Muscle of arm (tissue), 12 donors: ENCODE data around the gene RPL19. TPM values are rescaled to one million over a fixed set of nuclear protein-coding genes. Genes with fewer than 3 reads are reported as not detected.
"Not testable (repeated sequence)": the region's sequence is repeated elsewhere in the genome, so short reads cannot be mapped to it uniquely, and the experiment has no call there.

Experiments used
- DNase-seq: peaks from one replicate; pipeline ENCODE4 v3.0.0-alpha.2; 2013
- polyA plus RNA-seq, 12 donors: library from polyadenylated mRNA; unstranded; fragments of 120-200 nt; gene quantifications; one replicate each; pipeline ENCODE4 v1.2.1, GENCODE V29; 2013; ENCODE audit not compliant: insufficient read length in 12 of 12

The RPL19 gene
- polyA plus RNA-seq, 12 donors = 1,378 to 2,677 (median 2,441) TPM; not detected in 1

DNA sequence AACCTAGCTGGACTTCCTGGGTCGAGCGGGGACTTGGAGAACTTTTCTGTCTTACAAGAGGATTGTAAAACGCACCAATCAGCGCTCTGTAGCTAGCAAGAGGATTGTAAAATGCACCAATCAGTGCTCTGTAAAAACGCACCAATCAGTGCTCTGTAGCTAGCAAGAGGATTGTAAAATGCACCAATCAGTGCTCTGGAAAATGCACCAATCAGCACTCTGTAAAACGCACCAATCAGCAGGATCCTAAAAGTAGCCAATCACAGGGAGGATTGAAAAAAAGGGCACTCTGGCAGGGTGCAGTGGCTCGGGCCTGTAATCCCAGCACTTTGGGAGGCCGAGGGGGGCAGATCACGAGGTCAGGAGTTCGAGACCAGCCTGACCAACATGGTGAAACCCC, 31.6 kb upstream of the RPL19 start:
- DNase-seq = not testable (repeated sequence)

- no peak for DNase-seq
Measured at GRCh38 chr17:39169101-39169500, 31.0 kb upstream of the RPL19 start.

- no peak for DNase-seq
Measured at GRCh38 chr17:39169518-39169917, 30.6 kb upstream of the RPL19 start.

DNA sequence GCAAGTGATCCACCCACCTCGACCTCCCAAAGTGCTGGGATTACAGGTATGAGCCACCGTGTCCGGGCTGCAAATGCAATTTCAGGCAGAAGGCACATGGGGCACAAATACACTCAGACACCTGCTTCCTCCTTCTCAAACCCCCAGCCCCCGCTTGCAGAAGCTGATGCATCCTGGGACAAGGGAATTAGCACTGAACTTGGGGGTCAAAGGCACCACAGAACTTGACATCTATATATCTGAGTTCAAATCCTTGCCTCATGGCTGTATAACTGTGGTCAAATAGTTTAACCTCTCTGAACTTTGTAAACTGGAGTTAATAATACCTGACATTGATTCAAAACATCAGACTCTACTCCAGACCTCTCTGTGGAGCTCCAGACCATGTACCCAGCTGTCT, 30.0 kb upstream of the RPL19 start:
- no peak for DNase-seq

DNA sequence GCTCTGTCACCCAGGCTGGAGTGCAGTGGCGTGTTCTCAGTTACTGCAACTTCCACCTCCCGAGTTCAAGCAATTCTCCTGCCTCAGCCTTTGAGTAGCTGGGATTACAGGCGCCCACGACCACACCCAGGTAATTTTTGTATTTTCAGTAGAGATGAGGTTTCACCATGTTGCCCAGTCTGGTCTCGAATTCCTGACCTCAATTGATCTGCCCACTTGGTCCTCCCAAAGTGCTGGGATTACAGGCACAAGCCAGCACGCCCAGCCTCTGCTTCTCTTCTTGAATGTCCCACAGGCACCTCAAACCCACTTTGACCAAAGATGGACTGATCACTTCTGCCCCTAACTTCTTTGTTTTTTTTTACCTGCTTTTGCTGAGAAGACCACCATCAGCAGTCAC, 29.5 kb upstream of the RPL19 start:
- DNase-seq = no peak

GRCh38 chr17:39171933-39172332, 28.1 kb upstream of the RPL19 start:
- no peak for DNase-seq

- no peak for DNase-seq
Measured at GRCh38 chr17:39173080-39173479, 27.0 kb upstream of the RPL19 start.

DNA sequence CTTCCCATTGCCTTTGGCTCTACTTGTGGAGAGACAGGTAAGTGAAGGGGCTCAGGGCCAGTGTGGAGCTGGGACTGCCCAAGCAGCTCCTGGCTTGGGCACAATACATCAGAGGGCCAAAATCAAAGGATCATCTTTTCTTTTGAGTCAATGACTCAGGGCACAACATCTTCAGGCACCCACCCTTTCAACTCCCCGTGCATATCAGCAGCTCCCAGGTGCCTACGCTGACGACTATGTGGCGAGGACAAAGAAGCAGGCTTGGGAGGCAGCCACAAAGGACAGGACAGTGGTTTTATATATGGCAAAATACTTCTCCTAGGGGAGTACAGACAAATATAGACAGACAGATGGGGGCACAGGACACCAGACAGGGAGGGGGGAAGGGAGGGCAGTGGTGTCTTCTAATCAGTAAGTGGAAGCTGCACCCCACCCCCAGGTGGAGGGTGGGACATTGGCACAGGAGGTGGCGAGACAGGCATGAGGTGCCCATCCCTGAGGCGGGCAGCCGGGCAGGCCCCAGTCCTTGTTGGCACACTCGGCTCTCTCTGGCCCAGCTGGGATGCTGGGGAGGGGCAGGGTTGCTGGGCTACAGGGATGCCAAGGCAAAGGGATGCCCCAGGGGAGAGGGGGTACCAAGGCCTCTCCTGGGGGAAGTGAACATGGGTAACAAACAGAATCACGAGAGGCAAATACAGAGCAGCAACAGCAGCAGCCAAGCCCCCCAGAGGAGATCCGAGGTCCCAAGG, 26.4 kb upstream of the RPL19 start:
- no peak for DNase-seq

DNA sequence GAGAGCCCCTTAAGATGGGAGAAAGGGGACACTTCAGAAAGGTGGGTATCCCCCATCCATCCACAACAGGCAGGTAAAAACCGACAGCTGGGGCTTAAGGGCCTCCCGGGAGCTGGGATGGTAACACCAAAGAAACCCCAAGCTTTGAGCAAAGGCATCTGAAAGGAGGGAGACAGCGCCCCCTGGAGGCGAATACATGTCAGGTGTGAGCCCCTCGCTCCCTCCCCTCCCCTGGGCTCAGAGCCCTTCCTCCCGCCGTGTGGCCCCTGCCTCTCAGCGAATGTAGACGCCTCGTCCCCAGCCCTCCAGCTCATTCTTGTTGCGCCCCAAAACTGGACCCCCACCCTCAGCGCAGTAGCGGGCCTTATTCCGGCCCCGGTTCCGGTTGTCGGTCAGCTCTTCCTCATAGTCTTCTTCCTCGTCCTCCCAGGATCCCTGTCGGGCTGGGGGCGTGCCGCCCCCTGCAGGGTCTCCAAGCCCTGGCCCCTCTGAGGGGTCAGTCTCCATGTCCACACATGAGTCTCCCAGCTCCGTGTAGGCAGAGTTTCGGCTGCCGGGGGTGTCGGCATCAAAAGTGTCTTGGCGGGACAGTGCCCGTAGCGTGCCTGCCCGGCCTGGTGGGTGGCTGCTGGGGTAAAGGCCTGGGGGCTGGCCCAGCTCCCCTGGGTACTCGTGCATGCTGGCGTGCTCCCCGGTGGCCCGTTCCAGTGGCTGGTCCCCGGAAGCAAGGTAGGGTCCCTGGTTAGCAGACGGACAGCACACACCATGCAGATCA, 25.0 kb upstream of the RPL19 start:
- DNase-seq = peak; percentile 75

GRCh38 chr17:39175695-39176093, 24.4 kb upstream of the RPL19 start:
- DNase-seq = no peak

GRCh38 chr17:39177256-39177655, 22.8 kb upstream of the RPL19 start:
- DNase-seq = no peak

DNA sequence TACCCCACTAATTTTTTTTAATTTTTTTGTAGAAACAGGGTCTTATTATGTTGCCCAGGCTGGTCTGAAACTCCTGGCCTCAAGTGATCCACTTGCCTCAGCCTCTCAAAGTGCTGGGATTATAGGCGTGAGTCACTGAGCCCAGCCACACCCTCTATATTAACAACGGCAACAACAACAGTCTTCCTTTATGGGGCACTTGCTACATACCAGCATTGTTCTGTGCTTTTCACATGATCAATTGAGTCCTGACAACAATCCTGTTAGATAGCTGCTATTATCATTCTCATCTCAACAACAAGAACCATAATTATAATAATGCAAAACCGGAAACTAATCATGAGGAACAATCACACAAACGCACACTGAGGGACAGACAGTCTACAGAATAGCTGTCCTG, 21.5 kb upstream of the RPL19 start:
- DNase-seq = no peak

DNA sequence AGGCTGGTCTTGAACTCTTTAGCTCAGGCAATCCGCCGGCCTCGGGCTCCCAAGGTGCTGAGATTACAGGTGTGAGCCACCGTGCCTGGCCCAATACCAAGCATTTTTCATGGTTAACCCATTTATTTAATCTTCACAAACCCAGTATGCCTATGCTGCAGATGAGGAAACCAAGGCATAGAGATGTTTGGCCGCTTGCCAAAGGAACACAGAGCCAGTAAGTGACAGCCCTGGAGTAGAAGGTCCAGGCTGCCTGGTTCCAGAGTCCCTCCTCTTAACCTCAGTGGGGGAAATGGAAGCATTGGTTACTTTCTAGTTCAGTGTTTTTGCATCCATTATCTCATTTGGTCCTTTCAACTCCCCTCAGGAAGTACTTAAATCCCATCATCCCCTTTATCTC, 18.8 kb upstream of the RPL19 start:
- no peak for DNase-seq

DNA sequence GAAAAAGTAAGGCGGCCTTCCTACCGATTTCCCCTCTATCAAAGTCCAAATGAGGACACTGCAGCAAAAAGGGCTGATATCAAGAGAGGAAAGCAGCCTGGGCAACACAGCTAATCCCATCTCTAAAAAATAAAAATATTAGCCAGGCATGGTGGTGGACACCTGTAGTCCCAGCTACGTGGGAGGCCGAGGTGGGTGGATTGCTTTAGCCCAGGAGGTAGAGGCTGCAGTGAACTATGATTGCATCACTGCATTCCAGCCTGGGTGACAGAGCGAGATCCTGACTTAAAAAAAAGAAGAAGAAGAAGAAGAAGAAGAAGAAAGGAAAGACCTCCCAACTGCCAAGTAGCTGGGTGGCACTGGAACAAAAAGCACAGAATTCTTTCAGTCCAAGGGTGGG, 17.0 kb upstream of the RPL19 start:
- no peak for DNase-seq

DNA sequence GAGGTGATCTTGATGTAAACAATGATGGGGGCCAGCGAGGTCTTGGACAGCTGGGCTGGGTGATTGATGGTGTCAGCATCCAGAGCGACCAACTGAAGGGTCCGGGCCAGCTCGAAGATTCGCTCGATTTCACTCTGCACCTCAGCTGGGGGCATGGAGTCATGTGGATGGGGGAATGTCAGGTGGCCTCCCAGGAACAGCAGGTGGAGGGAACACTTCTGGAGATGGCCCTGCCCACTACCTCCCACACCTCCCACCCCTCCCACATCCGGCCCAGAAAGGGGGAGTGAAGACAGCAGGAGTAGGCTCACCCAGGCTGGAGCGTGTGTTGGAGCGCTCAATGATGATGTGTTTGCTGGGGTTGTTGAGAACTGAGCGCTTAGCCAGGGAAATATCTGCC, 16.4 kb upstream of the RPL19 start:
- no peak for DNase-seq

DNA sequence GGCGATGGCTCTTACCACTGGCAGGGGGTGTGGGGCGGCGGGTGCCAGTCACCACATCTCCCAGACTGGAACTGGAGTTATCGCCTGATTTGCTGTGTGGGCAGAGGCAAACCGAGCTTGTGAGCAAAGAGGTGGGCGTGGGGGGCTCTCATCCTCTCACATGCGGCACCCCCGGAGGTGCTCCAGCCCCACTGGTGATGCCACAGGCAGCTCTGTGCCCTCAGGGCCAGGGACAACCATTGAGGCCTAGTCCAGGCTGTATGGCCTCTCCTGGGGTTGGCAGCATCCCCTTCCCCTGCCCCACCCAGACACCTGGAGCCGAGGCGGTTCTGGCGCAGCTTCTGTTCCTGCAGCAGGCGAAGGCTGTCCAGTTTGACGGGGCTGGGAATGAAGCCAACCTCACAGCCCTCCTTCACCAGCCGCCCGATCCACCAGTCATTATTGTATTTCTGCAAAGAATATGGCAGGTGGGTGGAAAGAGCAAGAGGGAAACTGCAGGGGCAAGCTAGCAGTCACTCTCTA, 13.5 kb upstream of the RPL19 start:
- DNase-seq = no peak

DNA sequence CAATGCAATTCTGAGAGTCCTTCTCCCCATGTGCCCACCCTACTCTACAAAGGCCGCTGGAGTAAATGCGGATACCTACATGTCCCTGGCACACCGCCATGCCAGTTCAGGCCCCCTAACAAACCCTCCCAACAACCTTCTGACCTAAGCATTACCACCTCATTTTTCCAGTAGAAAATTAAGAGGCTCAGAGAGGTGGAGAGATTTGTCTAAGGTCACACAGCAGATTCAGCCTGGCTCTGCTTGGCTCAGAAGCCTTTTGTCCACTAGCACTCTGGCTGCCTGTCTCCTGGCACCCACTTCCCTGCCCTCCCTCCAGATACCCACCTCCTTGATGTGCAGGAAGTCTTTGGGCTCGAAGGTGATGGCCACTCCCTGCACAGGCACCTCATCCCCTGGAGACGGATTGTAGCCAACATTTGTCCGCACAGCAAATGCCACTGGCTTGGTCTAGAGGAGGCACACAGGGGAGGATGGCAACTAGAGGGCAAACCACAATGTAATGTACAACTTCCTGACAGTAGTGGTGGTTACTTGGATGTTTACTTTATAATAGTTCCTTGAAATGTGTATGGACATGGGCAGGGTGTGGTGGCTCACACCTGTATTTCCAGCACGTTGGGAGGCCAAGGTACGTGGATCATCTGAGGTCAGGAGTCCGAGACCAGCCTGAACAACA, 12.8 kb upstream of the RPL19 start:
- no peak for DNase-seq

GRCh38 chr17:39191750-39192510, 8.2 kb upstream of the RPL19 start:
- DNase-seq = no peak

DNA sequence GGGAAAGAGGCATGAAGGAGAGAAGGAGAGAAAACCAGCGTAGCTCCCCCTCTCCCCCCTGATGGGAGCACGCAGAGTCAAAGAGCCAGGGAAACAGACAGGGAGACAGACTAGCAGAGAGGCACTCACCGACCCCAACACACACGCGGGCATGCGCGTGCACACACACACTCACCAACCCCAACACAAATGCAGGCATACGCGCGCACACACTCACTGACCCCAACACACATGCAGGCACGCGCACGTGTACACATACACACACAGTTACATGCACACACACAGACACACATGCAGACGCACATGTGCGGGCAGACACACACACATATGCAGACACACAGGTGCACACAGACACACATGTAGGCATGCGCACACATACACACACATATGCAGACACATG, 7.2 kb upstream of the RPL19 start:
- DNase-seq = no peak

DNA sequence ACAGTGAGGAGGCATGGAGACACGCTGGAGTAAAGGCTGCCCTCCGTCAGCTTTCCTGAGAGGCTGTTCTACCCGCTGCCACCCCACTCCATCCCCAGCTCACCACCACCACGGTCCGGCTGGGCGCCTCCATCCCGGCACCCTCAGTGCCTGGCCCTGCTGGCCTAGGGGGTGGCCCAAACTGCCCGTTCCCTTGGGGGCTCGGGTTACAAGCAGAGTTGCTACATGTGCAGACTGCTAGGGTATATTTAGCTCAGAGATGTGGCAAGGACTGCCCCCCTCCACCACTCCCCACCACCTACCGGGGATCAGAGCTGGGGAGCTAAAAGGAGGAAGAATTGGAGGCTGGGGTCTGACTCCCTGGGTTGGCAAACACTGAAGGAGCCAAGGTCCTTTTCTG, 6.7 kb upstream of the RPL19 start:
- DNase-seq = no peak

GRCh38 chr17:39194089-39194984, 5.7 kb upstream of the RPL19 start:
- peak; percentile 53 for DNase-seq
